ENCODE data around the gene BCKDHB.
A peak's percentile ranks its signal among the peaks of the same experiment; 100 is the strongest.
"Not testable (repeated sequence)": the region's sequence is repeated elsewhere in the genome, so short reads cannot be mapped to it uniquely, and the experiment has no call there.

The BCKDHB gene

GRCh38 chr6:80211286-80211685, 104.8 kb downstream of the BCKDHB start:
- no peak for DNase-seq

- DNase-seq = not testable (repeated sequence)
These were observed 105.4 kb downstream of the BCKDHB start for GRCh38 chr6:80211890-80212289.

DNA sequence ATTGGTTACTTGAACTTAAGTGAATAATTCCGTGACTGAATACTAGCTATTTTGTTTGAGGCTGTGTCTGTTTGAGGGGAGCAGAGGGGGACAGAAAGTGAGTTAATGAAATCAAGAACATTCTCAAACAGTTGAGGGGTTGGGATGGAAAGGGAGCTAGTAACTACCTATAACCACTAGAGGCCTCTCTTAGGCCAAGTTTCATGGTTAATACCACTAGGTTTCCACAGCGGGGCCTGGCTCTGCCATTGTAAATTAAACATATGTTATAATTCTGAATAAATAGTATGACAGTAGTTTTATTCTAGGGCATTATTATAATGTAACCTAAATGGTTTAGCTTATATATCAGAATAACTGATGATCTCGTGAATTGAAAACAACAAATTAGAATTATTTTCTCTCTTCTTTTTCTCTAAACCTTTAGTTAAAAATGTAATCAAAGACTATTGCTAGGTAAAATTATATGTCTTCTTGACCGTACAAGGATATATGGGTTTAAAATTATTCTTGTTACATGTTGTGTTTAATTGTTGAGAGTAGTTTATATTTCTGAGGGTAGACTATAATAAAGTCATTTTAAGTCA, 108.1 kb downstream of the BCKDHB start:
- DNase-seq = peak; percentile 14

GRCh38 chr6:80215063-80215462, 108.6 kb downstream of the BCKDHB start:
- DNase-seq = no peak

DNA sequence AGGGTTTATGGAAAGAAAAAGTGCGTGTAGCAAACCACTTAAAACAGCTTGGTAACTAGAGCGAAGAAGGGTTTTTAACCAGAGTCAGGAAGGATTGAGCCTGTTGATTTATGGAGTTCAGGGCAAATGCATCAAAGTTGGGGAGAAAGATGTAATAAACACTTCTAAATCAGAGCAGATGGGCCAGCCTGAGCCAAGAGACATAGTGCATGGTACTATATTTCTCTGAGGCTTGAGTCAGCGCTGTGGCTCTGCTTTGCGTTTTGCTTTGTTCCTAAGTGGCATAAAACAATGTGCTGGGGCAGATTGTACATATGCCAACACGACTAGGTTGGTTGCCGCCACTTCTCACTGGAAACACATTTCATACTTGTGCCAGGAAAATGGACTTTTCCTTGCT, 111.3 kb downstream of the BCKDHB start:
- DNase-seq = no peak

DNA sequence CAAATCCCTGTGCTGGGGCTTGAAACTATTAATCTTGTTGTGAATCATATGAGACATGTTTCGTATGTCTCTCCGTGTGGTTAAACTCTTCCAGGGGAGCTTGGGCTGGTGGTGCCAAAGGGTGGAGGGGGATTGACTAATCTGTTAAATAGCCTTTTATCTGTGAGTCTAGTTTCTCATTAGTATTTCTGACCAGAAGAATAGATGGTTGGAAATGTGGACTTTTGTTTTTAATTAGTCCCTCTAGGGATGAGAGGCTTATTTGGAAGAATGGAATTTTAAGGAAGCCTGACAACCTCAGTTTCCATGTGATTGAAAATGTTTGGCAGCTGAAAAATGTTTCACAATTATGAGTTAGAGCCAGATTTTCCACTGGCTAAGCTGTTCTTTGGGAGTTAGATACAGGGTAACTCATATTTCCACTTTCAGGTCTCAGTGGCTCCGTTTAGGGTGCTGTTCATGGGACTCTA, 117.3 kb downstream of the BCKDHB start:
- DNase-seq = no peak

DNA sequence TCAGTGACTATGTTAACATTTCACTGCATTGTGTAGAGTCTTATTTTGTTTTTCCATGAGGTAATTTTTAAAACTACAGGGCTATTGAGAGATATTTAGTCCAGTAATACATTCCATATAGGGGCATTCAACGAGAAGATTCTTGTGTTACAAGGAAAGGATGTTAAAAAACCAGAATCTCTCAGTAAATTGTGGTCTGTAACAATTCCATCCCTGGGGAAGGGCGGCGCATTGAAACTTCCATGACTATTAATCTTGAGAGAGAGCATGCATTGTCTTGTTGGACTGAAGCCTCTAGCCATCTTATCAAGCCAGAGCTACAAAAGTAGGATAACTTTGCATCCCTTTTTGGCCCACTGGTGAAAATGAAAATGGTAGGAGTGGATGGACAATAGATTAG, 119.7 kb downstream of the BCKDHB start:
- DNase-seq = no peak

DNA sequence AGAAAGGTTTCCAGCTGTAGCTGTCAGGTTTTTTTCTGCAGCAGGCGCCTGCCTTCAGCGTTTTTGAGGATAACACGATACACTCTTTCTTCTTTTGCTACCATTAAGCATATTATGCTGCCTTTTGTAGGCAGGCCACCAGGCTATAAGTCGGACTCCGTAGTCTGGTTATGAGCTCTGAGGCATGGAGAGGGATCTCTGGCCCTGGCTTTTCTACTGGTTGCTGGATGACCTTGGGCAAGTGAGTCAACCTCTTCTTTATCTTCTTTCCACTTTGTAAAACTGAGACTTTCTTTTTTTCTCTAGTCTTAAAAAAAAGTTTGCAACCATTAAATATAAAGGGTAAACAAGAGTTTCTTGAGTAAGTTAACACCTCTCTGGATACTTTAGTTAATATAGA, 120.2 kb downstream of the BCKDHB start:
- DNase-seq = no peak

DNA sequence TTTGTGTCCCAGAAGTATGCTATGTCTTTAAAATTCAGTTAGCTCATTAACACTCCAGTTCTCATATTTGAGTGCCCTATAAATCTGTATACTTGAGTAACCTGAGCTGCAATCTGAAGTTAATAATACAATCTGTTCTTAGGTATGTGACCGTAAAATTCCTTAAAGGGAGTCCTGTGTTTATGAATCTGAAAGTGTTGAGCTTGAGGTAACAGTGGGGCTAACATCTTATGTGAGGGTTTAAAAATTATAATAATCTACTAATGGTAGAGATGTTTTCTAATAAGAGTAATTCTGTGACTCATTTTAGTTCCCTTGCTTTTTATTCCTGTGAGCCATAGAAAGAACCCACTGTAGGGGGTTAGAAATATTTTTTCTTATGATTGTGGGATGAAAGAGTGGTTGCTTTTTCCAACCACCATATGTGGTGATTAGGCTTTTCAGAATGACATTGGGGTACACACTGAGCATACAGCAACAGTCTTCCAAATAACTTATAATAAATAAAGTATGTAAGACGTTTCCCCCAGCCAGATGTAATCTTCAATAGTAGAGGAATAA, 121.2 kb downstream of the BCKDHB start:
- DNase-seq = no peak

- DNase-seq = no peak
These were observed 126.8 kb downstream of the BCKDHB start for GRCh38 chr6:80233262-80233661.

DNA sequence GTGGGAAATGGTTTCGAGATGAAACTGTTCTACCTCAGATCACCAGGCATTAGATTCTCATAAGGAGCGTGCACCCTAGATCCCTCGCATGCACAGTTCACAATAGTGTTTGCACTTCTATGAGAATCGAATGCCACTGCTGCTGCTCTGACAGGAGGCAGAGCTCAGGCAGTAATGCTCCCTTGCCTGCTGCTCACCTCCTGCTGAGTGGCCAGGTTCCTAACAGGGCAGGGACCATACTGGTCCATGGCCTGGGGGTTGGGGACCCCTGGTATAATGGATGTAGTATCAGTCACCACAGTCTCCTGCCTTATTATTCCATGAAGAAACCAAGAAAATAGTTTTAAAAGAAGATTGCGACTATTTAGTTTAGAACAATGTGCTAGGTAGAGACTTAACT, 127.5 kb downstream of the BCKDHB start:
- no peak for DNase-seq

DNA sequence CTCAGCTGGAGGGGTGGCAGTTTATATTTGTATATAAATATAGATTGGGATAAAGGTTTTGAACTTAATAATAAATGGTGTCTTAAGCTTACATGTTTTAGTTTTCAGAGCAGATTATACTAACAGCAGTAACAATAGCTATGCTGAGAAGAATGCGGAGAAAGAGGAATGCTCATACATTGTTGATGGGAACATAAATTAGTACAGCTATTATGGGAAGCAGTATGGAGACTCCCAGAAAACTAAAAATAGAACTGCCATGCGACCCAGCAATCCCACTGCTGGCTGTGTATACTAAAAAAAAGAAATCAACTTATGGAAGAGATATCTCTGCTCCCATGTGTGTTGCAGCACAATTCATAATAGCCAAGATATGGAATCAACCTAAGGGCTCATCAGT, 127.9 kb downstream of the BCKDHB start:
- no peak for DNase-seq

DNA sequence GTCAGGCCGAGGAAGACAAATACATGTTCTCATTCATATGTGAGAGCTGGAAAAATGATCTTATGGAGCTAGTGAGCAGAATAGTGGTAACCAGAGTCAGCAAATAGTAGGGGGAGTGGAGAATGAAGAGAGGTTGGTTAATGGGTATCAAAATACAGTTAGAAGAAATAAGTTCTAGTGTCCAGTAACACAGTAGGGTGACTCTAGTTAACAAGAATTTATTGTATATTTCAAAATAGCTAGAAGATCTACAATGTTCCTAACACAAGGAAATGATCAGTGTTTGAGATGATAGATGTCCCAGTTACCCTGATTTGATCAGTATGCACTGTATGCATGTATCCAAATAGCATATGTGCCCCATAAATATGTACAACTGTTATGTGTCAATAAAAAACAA, 128.4 kb downstream of the BCKDHB start:
- no peak for DNase-seq

- DNase-seq = no peak
These were observed 129.2 kb downstream of the BCKDHB start for GRCh38 chr6:80235647-80236046.

DNA sequence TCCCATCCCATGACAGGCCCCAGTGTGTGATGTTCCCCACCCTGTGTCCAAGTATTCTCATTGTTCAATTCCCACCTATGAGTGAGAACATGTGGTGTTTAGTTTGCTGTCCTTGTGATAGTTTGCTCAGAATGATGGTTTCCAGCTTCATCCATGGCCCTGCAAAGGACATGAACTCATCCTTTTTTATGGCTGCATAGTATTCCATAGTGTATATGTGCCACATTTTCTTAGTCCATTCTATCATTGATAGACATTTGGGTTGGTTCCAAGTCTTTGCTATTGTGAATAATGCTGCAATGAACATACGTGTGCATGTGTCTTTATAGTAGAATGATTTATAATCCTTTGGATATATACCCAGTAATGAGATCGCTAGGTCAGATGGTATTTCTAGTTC, 132.3 kb downstream of the BCKDHB start:
- DNase-seq = not testable (repeated sequence)

- no peak for DNase-seq
These were observed 138.6 kb downstream of the BCKDHB start for GRCh38 chr6:80245043-80245442.

DNA sequence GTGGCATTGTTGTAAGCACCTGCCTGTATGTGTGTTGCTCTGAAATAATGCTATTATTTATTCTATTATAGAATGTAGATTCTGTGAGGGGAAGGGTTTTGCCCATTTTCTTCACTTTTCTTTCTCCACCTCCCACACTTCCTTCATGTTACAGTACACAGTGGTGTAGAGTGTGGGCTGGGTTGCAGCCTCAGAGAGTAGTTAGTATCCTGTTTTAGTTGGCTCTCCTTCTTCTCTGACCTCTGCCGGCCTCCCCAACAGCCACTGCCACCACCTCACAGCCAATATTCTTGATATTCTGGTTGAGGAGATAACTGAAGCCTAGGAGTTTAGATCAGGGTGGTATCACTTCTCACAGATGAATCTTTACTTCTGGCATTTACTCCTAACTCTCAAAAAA, 143.4 kb downstream of the BCKDHB start:
- no peak for DNase-seq

DNA sequence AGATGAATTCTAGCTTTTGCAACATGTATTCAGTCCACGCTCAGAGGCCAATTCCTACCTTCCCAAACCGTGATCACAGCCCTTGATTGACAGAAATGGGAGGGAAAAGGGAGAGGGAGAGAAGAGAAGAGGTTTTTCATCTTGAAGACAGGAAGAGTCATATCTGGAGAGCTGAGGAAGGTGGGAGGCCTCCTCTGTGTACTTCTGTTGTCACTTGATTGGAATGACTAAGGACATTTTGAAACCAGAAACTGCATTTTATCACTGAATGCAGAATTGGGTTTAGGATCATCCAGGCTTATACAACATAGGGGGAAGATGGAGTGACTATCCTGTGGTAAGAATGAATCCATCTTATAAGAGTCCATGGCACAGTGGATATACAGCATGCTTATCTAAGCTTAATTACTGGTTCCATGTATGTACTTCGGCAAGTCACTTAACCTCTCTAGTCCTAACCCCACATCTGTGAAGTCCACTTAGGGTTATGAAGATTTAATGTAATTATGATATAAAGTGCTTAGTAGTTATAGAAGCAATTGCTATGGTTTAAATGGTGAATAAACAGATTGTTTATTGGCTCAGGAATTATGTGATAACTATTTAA, 144.0 kb downstream of the BCKDHB start:
- no peak for DNase-seq

- DNase-seq = no peak
These were observed 144.8 kb downstream of the BCKDHB start for GRCh38 chr6:80251321-80251720.

DNA sequence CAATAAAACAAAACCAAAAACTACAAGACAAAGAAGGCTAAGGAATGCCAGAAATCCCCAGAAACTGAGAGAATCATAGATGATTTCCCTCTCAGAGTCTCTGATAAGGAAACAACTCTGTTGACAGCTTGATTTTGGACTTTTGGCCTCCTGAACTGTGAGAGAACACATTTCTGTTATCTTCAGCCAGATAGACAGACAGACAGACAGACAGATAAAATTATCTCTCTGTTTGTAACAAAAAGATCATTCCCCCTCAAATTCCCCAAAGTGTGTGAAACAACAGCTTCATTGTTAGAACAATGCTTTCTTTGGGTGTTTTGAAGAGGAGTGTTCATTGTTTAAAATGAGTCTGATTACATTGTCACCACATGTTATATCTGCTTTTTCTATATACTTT, 148.2 kb downstream of the BCKDHB start:
- DNase-seq = no peak

DNA sequence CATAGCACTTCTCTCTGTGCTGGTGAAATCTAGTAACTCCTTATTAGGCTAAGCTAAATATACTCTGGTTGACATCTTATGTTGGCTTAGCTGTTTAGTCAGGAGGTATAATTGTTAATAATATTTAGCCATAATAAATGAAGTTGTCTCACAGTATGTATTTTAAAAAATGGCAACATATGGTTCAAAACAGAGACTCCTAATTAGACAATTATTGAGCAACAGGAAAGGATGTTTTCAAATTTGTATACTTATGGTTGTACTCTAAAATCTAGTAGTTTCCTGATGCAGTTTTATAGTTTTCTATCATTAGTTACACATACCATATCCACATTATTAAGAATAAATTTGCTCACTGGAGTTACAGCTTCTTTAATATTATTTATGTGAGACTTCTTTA, 150.2 kb downstream of the BCKDHB start:
- no peak for DNase-seq

GRCh38 chr6:80259118-80259517, 152.6 kb downstream of the BCKDHB start:
- DNase-seq = no peak

GRCh38 chr6:80263585-80263984, 157.1 kb downstream of the BCKDHB start:
- no peak for DNase-seq

DNA sequence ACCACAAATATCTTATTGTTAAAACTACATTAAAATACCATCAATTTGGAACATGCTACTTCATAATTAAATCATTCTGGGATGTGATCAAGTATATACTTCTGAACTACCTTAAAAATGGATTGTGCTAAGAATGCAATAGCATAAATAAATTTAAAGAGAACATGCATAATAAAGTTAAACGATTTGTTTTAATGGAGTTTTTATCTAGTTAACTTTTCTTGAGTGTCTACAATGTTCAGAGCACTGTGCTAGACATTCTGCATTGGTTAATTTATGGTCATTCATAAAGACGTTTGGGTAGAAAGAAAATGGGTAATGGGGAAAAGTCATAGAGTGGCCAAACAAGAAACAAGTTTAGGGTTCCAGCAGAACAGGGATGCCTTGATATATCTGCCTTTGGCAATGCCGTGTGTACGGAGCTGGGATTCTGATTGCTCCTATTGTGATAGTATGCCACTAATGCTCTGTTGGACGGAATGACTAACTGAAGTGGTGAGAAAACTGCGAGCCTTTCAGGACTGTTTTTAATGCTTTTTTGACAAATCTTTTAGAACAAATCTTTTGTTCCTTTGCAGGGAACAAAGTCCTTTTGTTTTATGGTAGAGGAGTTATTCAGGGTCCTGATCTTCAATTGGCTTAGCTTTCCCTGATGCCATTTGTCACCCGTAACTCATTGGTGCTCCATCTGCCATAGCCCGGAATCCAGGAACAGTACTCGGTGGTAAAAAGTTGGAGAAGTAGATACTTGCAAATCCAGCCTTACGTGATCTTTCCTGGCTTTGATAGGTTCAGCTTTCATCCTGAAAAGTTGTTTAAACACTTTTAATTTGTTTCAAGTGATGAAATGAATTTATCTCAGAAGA, 162.6 kb downstream of the BCKDHB start:
- no peak for DNase-seq
